Right ventricle myocardium inferior (tissue), 1 donor: Measurements from ENCODE around the gene DOK3. TPM values are rescaled to one million over a fixed set of nuclear protein-coding genes. Genes with fewer than 3 reads are reported as not detected.

Experiments
- total RNA-seq: library from RNA; stranded (reverse); fragmentation: NEBNext Ultra II Directional; extraction: Animal tissue kit (Norgen Biotek cat#: 25700); gene quantifications from one replicate; pipeline ENCODE4 v1.2.1, GENCODE V29; 2021
- donor health status: DM: no; HTN: yes; CAD: no; lungs with severe emphysema.

Gene DOK3
- total RNA-seq, 1 donor from 2014 or later: 4.4 TPM

Other genes with a start within 250 kb of the DOK3 start
- 18.9 TPM for gene RAB24, start 206.1 kb downstream of the DOK3 start, total RNA-seq
- gene PRELID1, start 206.0 kb downstream of the DOK3 start, total RNA-seq: 34.1 TPM
- gene MXD3, start 197.9 kb downstream of the DOK3 start, total RNA-seq: 2.0 TPM
- gene LMAN2, start 158.2 kb downstream of the DOK3 start, total RNA-seq: 72.3 TPM
- 3.9 TPM for gene RGS14, start 151.9 kb downstream of the DOK3 start, total RNA-seq
- gene SLC34A1, start 125.4 kb downstream of the DOK3 start, total RNA-seq: not detected
- gene PFN3, start 109.2 kb downstream of the DOK3 start, total RNA-seq: not detected
- gene F12, start 100.3 kb downstream of the DOK3 start, total RNA-seq: not detected
- gene GRK6, start 83.2 kb downstream of the DOK3 start, total RNA-seq: 18.1 TPM
- 1.4 TPM for gene PRR7, start 63.0 kb downstream of the DOK3 start, total RNA-seq
- 32.2 TPM for gene DBN1, start 36.2 kb downstream of the DOK3 start, total RNA-seq
- 43.1 TPM for gene PDLIM7, start 12.2 kb downstream of the DOK3 start, total RNA-seq
- gene DDX41, start 7.1 kb upstream of the DOK3 start, total RNA-seq: 30.1 TPM
- 29.5 TPM for gene FAM193B, start 44.7 kb upstream of the DOK3 start, total RNA-seq
- gene TMED9, start 82.4 kb upstream of the DOK3 start, total RNA-seq: 75.3 TPM
- 13.2 TPM for gene B4GALT7, start 90.3 kb upstream of the DOK3 start, total RNA-seq